HepG2 (cell line): ENCODE data around the gene HNRNPR. TPM values are rescaled to one million over a fixed set of nuclear protein-coding genes. Genes with fewer than 3 reads are reported as not detected.
A peak's percentile ranks its signal among the peaks of the same experiment; 100 is the strongest.

ENCODE experiments used
- ATAC-seq: fragments of 200-7000 bp; cut with Tn5 transposase; 3 replicates; pipeline ENCODE4 v1.9.1; 2020; ENCODE audit warnings: mild to moderate bottlenecking, moderate library complexity
- BruUV-seq: library from RNA; stranded (reverse); fragments of 400-500 nt; replicated peaks from 2 replicates; lab custom pipeline; 2021; lab: Mats Ljungman, UMichigan
- CTCF ChIA-PET: fragments of 300-600 bp; formaldehyde crosslinking; extraction: SDS; loops from one replicate; lab custom pipeline; 2021; ENCODE audit warnings: low total read pairs, inconsistent platforms, low intra/inter-chr PET ratio; lab: Yijun Ruan, JAX
- POLR2A ChIA-PET: fragments of 350-600 bp; sonication (Branson Sonifier 250); formaldehyde crosslinking; loops from one replicate; lab custom pipeline; 2020; ENCODE audit warnings: antibody characterized with exemption, inconsistent platforms; lab: Yijun Ruan, JAX
- DNase-seq: peaks from one replicate; pipeline ENCODE4 v3.0.0-alpha.2; 2015; ENCODE audit warnings: low spot score
- FAIRE-seq: peaks from 3 replicates; lab custom pipeline; 2011; peaks lifted over from hg19 to GRCh38; lab: Jason Lieb, UNC
- H2AFZ ChIP-seq: one replicate; pipeline ENCODE4 v1.6.1; 2011; ENCODE audit warnings: low read length, inconsistent platforms
- H3K27ac ChIP-seq: fragments of 300-600 bp; 3 replicates; pipeline ENCODE4 v1.8.0; 2011; ENCODE audit warnings: mixed run types, mild to moderate bottlenecking, mixed read lengths, low read length, inconsistent platforms; ENCODE audit not compliant: insufficient read depth; ENCODE audit errors: extremely low read length
- H3K27me3 ChIP-seq, 2 experiments: fragments of 200-600 bp in 1 of 2; 2 replicates in 1 of 2; 3 replicates in 1 of 2; pipeline versions ENCODE4 v1.6.0 to v1.8.0; 2011; ENCODE audit warnings: low read length in 2 of 2, mild to moderate bottlenecking in 2 of 2, moderate library complexity in 2 of 2, inconsistent platforms in 1 of 2; ENCODE audit not compliant: insufficient read depth in 2 of 2, control insufficient read depth in 1 of 2
- H3K36me3 ChIP-seq, 2 experiments: fragments of 200-600 bp in 1 of 2; replicated peaks in 1 of 2; 2 replicates in 1 of 2; 3 replicates in 1 of 2; pipeline versions ENCODE4 v1.5.1 to v1.8.0; 2011; ENCODE audit warnings: low read length in 2 of 2, inconsistent platforms in 1 of 2; ENCODE audit not compliant: insufficient read depth in 2 of 2, control insufficient read depth in 1 of 2
- H3K4me1 ChIP-seq: 2 replicates; pipeline ENCODE4 v1.5.1; 2012; ENCODE audit warnings: low read length, inconsistent platforms; ENCODE audit not compliant: insufficient read depth
- H3K4me2 ChIP-seq: 2 replicates; pipeline ENCODE4 v1.6.0; 2011; ENCODE audit warnings: low read depth, low read length, inconsistent platforms
- H3K4me3 ChIP-seq, 3 experiments: fragments of 200-600 bp in 1 of 3; sonication (generic), shearing (Covaris generic) in 1 of 3; replicated peaks in 1 of 3; 2 replicates each; pipeline ENCODE4 v1.5.1; 2011 to 2016; ENCODE audit warnings: low read length in 3 of 3, inconsistent platforms in 2 of 3, low read depth in 2 of 3, mild to moderate bottlenecking in 2 of 3, control low read depth in 1 of 3, mixed read lengths in 1 of 3; ENCODE audit not compliant: insufficient read depth in 1 of 3
- H3K79me2 ChIP-seq: one replicate; pipeline ENCODE4 v1.6.1; 2011; ENCODE audit warnings: low read length, inconsistent platforms; ENCODE audit not compliant: insufficient read depth
- H3K9ac ChIP-seq: 2 replicates; pipeline ENCODE4 v1.6.0; 2011; ENCODE audit warnings: mild to moderate bottlenecking, low read depth, low read length, inconsistent platforms; ENCODE audit not compliant: insufficient read depth
- H3K9me3 ChIP-seq: 2 replicates; pipeline ENCODE4 v1.5.1; 2012; ENCODE audit warnings: mild to moderate bottlenecking, low read length
- H4K20me1 ChIP-seq: 2 replicates; pipeline ENCODE4 v1.6.0; 2011; ENCODE audit warnings: inconsistent platforms, mild to moderate bottlenecking, low read length, moderate library complexity; ENCODE audit not compliant: insufficient read depth
- CBX1 ChIP-seq: IDR thresholded peaks from one replicate; pipeline ENCODE4 v1.6.1; 2016; ENCODE audit warnings: antibody characterized with exemption, low read depth
- IKZF4 ChIP-seq: sonication (generic); formaldehyde crosslinking; IDR thresholded peaks from 2 replicates; pipeline ENCODE4 v1.5.1; 2020; ENCODE audit warnings: borderline replicate concordance, mild to moderate bottlenecking, low read depth, missing genetic modification reagents; ENCODE audit errors: not compliant biosample characterization
- JUNB ChIP-seq: sonication (generic); formaldehyde crosslinking; IDR thresholded peaks from 2 replicates; pipeline ENCODE4 v1.8.0; 2022; ENCODE audit warnings: missing genetic modification reagents, mild to moderate bottlenecking, borderline replicate concordance
- NR2F1 ChIP-seq, 2 experiments: fragments of 450-650 bp in 1 of 2; formaldehyde crosslinking in 1 of 2; IDR thresholded peaks; 2 replicates each; pipeline versions ENCODE4 v1.5.0 to v1.6.1; 2016 to 2020; ENCODE audit warnings: mild to moderate bottlenecking in 1 of 2, missing compliant biosample characterization in 1 of 2, missing genetic modification reagents in 1 of 2, moderate library complexity in 1 of 2
- RBM39 ChIP-seq: fragments of 200-400 bp; formaldehyde crosslinking; IDR thresholded peaks from one replicate; pipeline ENCODE4 v1.6.1; 2018; ENCODE audit warnings: antibody characterized with exemption, mild to moderate bottlenecking, low read depth, low read length; ENCODE audit not compliant: poor library complexity, severe bottlenecking
- RFX1 ChIP-seq: fragments of 450-650 bp; IDR thresholded peaks from 2 replicates; pipeline ENCODE4 v1.6.1; 2017
- RNF2 ChIP-seq: fragments of 450-650 bp; conservative IDR thresholded peaks from 2 replicates; pipeline ENCODE4 v1.6.1; 2016; ENCODE audit warnings: low read depth
- SUZ12 ChIP-seq: fragments of 150-350 bp; IDR thresholded peaks from 2 replicates; pipeline ENCODE4 v1.6.1; 2014; ENCODE audit warnings: low read depth, low read length
- TCF7L2 ChIP-seq: IDR thresholded peaks from 2 replicates; pipeline ENCODE4 v1.6.1; 2011; ENCODE audit warnings: mild to moderate bottlenecking, low read depth, low read length, moderate library complexity
- TOE1 ChIP-seq: sonication (generic); formaldehyde crosslinking; IDR thresholded peaks from 2 replicates; pipeline ENCODE4 v1.4.0; 2020; ENCODE audit warnings: mild to moderate bottlenecking, missing genetic modification reagents
- ZBTB1 ChIP-seq: sonication (generic); formaldehyde crosslinking; IDR thresholded peaks from 2 replicates; pipeline ENCODE4 v1.4.0; 2020; ENCODE audit warnings: missing genetic modification reagents, borderline replicate concordance
- ZMYM3 ChIP-seq: sonication (generic); formaldehyde crosslinking; IDR thresholded peaks from 2 replicates; pipeline ENCODE4 v1.5.1; 2020; ENCODE audit warnings: mild to moderate bottlenecking, missing genetic modification reagents
- ZNF550 ChIP-seq: sonication (generic); formaldehyde crosslinking; IDR thresholded peaks from 2 replicates; pipeline ENCODE4 v1.4.0; 2020; ENCODE audit warnings: mild to moderate bottlenecking, missing genetic modification reagents, borderline replicate concordance
- ZSCAN30 ChIP-seq: sonication (generic); formaldehyde crosslinking; IDR thresholded peaks from 2 replicates; pipeline ENCODE4 v1.5.0; 2020; ENCODE audit warnings: mild to moderate bottlenecking, missing genetic modification reagents
- WGBS: methylation state at CpG from one replicate; pipeline ENCODE4 v1.1.6; 2017; ENCODE audit warnings: low lambda C conversion rate; 5-methylcytosine and 5-hydroxymethylcytosine counted together
- in situ Hi-C: cut with HindIII; loops from 2 replicates; pipeline ENCODE4 v1.10.0; 2017; ENCODE audit warnings: low pct_unique_long_range_greater_than_20kb; ENCODE audit not compliant: extremely low pct_ligation_motif_present
- intact Hi-C: fragments of 100-400 bp; cut with micrococcal nuclease; formaldehyde crosslinking; loops from one replicate; pipeline ENCODE4 v1.10.0; 2022; ENCODE audit not compliant: unreplicated experiment
- polyA plus RNA-seq, 8 experiments: library from polyadenylated mRNA; depleted of rRNA in 3 of 8; stranded (reverse) in 7 of 8; unstranded in 1 of 8; fragments of >200 nt; fragmentation: Illumina TruSeq in 4 of 8; extraction: Trizol in 4 of 8; gene quantifications; 2 replicates each; pipeline versions ENCODE4 v1.2.1 to v1.2.3, GENCODE V29; 2011 to 2016; ENCODE audit warnings: low read depth in 4 of 8, missing spikeins in 1 of 8, mixed read lengths in 1 of 8; ENCODE audit not compliant: insufficient read depth in 1 of 8
- total RNA-seq, 5 experiments: library from RNA; depleted of rRNA; stranded (reverse); fragments of >200 nt; fragmentation: Illumina TruSeq; extraction: Trizol; gene quantifications; 2 replicates each; pipeline ENCODE4 v1.2.3, GENCODE V29; 2016; ENCODE audit warnings: low read depth in 1 of 5
- TF ChIP-seq, protein P1 (sequence below): IDR thresholded peaks from 2 replicates; pipeline ENCODE4 v1.6.1; 2016; ENCODE audit warnings: missing genetic modification reagents, missing compliant biosample characterization
- TF ChIP-seq, protein P2 (sequence below): sonication (generic); formaldehyde crosslinking; IDR thresholded peaks from 2 replicates; pipeline ENCODE4 v1.5.1; 2020; ENCODE audit warnings: missing genetic modification reagents, mild to moderate bottlenecking, borderline replicate concordance
- TF ChIP-seq, protein P3 (sequence below): sonication (generic); formaldehyde crosslinking; IDR thresholded peaks from 2 replicates; pipeline ENCODE4 v1.5.1; 2020; ENCODE audit warnings: missing genetic modification reagents, mild to moderate bottlenecking, borderline replicate concordance
- TF ChIP-seq, protein P4 (sequence below): sonication (generic); formaldehyde crosslinking; IDR thresholded peaks from 2 replicates; pipeline ENCODE4 v1.4.0; 2020; ENCODE audit warnings: low read depth, mild to moderate bottlenecking, missing genetic modification reagents

HNRNPR gene
- total and polyA plus RNA-seq, 2 of the 13 experiments (the other 11 are each of a cell fraction or from before 2014, with no cell fraction given), result 133 to 216 TPM

GRCh38 chr1:23344111-23344986 is at the start of gene HNRNPR (continued):
- TF ChIP-seq TCF7L2 (no peak), RBM39 (peak; percentile 76), NR2F1 (CRISPR knock-in tag; IDR thresholded peaks at IDR 0.05) (no peak; a peak in 1 of 4 replicates), RFX1 (no peak), ZMYM3 (CRISPR knock-in tag) (no peak; the same call in 1 of the 2 replicates), CBX1 (no peak)
- TF ChIP-seq, protein P1, sequence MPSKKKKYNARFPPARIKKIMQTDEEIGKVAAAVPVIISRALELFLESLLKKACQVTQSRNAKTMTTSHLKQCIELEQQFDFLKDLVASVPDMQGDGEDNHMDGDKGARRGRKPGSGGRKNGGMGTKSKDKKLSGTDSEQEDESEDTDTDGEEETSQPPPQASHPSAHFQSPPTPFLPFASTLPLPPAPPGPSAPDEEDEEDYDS (CRISPR knock-in tag), result 0 out of 2 replicates have a peak, but pooled peaks have one; percentile 56
- TF ChIP-seq, protein P2, sequence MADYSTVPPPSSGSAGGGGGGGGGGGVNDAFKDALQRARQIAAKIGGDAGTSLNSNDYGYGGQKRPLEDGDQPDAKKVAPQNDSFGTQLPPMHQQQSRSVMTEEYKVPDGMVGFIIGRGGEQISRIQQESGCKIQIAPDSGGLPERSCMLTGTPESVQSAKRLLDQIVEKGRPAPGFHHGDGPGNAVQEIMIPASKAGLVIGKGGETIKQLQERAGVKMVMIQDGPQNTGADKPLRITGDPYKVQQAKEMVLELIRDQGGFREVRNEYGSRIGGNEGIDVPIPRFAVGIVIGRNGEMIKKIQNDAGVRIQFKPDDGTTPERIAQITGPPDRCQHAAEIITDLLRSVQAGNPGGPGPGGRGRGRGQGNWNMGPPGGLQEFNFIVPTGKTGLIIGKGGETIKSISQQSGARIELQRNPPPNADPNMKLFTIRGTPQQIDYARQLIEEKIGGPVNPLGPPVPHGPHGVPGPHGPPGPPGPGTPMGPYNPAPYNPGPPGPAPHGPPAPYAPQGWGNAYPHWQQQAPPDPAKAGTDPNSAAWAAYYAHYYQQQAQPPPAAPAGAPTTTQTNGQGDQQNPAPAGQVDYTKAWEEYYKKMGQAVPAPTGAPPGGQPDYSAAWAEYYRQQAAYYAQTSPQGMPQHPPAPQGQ (CRISPR knock-in tag), result no peak

GRCh38 chr1:23393706-23394105 is 49.6 kb upstream of the HNRNPR start:
- Histone ChIP-seq H3K79me2 (no peaks in the 10 kb centered on the region), H3K9me3 (no peaks in the 10 kb centered on the region), H3K27ac (no peak overlapping the region), H3K4me2 (no peak overlapping the region), H3K4me1 (peaks cover 19% of the 10 kb centered on the region; the same call in 1 of the 2 replicates), H2AFZ (no peak overlapping the region), H3K36me3 (peaks cover 19 to 39% of the 10 kb centered on the region in 2 experiments), H4K20me1 (no peaks in the 10 kb centered on the region), H3K4me3 (no peak overlapping the region), H3K9ac (no peak overlapping the region), H3K27me3 (no peaks in the 10 kb centered on the region)
- FAIRE-seq (no peak), DNase-seq (no peak), ATAC-seq (no peak; the same call in 2 of the 3 replicates)
- ChIA-PET CTCF (no interaction called here), POLR2A (interaction anchor here (1.1 kb wide), 1 partner anchor 9 kb away, joined by 3 read pairs; no protein-coding TSS in a partner anchor)
- no TSS peak for BruUV-seq
- in situ Hi-C loops (no loop called here), intact Hi-C loops (no loop called here)
- 90% methylated on average over 8 of the region's 15 CpGs for WGBS
- TF ChIP-seq ZBTB1, result no peak
- no peak for TF ChIP-seq RNF2
- no peak for TF ChIP-seq TOE1 (CRISPR knock-in tag)
- no peak for TF ChIP-seq ZNF550 (CRISPR knock-in tag)
- TF ChIP-seq JUNB, result no peak
- TF ChIP-seq SUZ12, result no peak
- no peak for TF ChIP-seq IKZF4 (CRISPR knock-in tag)
- no peak for TF ChIP-seq ZSCAN30 (CRISPR knock-in tag)
- TF ChIP-seq, protein P3, sequence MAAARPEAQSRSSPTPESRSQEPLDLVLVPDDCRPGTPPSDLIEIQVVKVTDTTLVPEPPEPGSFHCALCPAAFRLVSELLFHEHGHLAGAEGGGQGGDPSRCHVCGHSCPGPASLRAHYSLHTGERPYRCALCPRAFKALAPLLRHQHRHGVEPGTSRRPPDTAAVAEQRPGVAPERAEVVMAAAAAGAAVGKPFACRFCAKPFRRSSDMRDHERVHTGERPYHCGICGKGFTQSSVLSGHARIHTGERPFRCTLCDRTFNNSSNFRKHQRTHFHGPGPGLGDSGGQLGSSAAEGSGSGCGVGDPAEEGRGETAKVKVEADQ, result no peak
- TF ChIP-seq, protein P4, sequence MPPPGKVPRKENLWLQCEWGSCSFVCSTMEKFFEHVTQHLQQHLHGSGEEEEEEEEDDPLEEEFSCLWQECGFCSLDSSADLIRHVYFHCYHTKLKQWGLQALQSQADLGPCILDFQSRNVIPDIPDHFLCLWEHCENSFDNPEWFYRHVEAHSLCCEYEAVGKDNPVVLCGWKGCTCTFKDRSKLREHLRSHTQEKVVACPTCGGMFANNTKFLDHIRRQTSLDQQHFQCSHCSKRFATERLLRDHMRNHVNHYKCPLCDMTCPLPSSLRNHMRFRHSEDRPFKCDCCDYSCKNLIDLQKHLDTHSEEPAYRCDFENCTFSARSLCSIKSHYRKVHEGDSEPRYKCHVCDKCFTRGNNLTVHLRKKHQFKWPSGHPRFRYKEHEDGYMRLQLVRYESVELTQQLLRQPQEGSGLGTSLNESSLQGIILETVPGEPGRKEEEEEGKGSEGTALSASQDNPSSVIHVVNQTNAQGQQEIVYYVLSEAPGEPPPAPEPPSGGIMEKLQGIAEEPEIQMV (CRISPR knock-in tag), result no peak
